GM21528 (cell line): ENCODE measurements around the gene LRP8.
"Not testable (repeated sequence)": the region's sequence is repeated elsewhere in the genome, so short reads cannot be mapped to it uniquely, and the experiment has no call there.

ENCODE experiments used
- ATAC-seq: cut with Tn5 transposase; IDR thresholded peaks from one replicate; pipeline ENCODE4 v1.9.1; 2021; ENCODE audit warnings: mild to moderate bottlenecking, moderate library complexity; ENCODE audit not compliant: unreplicated experiment, low FRiP score

Gene LRP8

GRCh38 chr1:53238197-53239155, 89.4 kb downstream of the LRP8 start, which contains the start of gene MAGOH:
Gene MAGOH (minus strand): TSS chr1:53238518. CDS start chr1:53238448, 70 bp downstream.
- peak; percentile 97 for ATAC-seq

GRCh38 chr1:53237638-53238037, 90.2 kb downstream of the LRP8 start:
- no peak for ATAC-seq

GRCh38 chr1:53220962-53221286, 106.9 kb downstream of the LRP8 start:
- no peak for ATAC-seq

- peak; percentile 92 for ATAC-seq
Measured at GRCh38 chr1:53220171-53220961, 107.5 kb downstream of the LRP8 start, which contains the start of gene CZIB. Gene CZIB (minus strand): TSS chr1:53220634. CDS start chr1:53220575, 59 bp downstream.

GRCh38 chr1:53219711-53220110, 108.2 kb downstream of the LRP8 start:
- ATAC-seq, result no peak

GRCh38 chr1:53218201-53218600, 109.7 kb downstream of the LRP8 start:
- no peak for ATAC-seq

- no peak for ATAC-seq
Measured at GRCh38 chr1:53214376-53214940, 113.4 kb downstream of the LRP8 start.

GRCh38 chr1:53210954-53211353, 116.9 kb downstream of the LRP8 start:
- ATAC-seq, result no peak

GRCh38 chr1:53210352-53210751, 117.5 kb downstream of the LRP8 start:
- ATAC-seq, result no peak

GRCh38 chr1:53207726-53208125, 120.1 kb downstream of the LRP8 start:
- ATAC-seq, result no peak

GRCh38 chr1:53206735-53207379, 121.0 kb downstream of the LRP8 start:
- no peak for ATAC-seq

GRCh38 chr1:53206083-53206685, 121.7 kb downstream of the LRP8 start:
- ATAC-seq, result not testable (repeated sequence)

GRCh38 chr1:53205496-53205895, 122.4 kb downstream of the LRP8 start:
- not testable (repeated sequence) for ATAC-seq

GRCh38 chr1:53203466-53203865, 124.4 kb downstream of the LRP8 start:
- no peak for ATAC-seq

GRCh38 chr1:53198241-53198651, 129.6 kb downstream of the LRP8 start:
- ATAC-seq, result no peak

GRCh38 chr1:53197291-53198200, 130.3 kb downstream of the LRP8 start:
- no peak for ATAC-seq

GRCh38 chr1:53196485-53197290, 131.2 kb downstream of the LRP8 start, which contains the start of gene CPT2:
Gene CPT2 (plus strand): TSS chr1:53196824. CDS start chr1:53196944, 120 bp downstream.
- peak; percentile 97 for ATAC-seq

GRCh38 chr1:53196017-53196484, 131.8 kb downstream of the LRP8 start:
- peak; percentile 10 for ATAC-seq
